ENCODE measurements around the gene ENTREP1. TPM values are rescaled to one million over a fixed set of nuclear protein-coding genes. Genes with fewer than 3 reads are reported as not detected.

Gene ENTREP1
- total and polyA plus RNA-seq, 9 donors = 17.7 to 36.9 (median 24.5) TPM

- H3K27me3 ChIP-seq = no peaks in the 10 kb centered on the region
- 80 to 84% (median 80%) methylated on average over 2 of the region's 2 CpGs for WGBS, 3 donors
- intact Hi-C loops (cut with DNase I) = no loop called here
- H3K4me1 ChIP-seq (ENCODE audit: insufficient read depth) = no peaks in the 10 kb centered on the region
- H3K27ac ChIP-seq = no peak overlapping the region
- DNase-seq = no peak
- TF ChIP-seq, protein P1, sequence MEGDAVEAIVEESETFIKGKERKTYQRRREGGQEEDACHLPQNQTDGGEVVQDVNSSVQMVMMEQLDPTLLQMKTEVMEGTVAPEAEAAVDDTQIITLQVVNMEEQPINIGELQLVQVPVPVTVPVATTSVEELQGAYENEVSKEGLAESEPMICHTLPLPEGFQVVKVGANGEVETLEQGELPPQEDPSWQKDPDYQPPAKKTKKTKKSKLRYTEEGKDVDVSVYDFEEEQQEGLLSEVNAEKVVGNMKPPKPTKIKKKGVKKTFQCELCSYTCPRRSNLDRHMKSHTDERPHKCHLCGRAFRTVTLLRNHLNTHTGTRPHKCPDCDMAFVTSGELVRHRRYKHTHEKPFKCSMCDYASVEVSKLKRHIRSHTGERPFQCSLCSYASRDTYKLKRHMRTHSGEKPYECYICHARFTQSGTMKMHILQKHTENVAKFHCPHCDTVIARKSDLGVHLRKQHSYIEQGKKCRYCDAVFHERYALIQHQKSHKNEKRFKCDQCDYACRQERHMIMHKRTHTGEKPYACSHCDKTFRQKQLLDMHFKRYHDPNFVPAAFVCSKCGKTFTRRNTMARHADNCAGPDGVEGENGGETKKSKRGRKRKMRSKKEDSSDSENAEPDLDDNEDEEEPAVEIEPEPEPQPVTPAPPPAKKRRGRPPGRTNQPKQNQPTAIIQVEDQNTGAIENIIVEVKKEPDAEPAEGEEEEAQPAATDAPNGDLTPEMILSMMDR (IDR thresholded peaks at IDR 0.05) = no peak
- TF ChIP-seq POLR2A (IDR thresholded peaks at IDR 0.05) = no peak
- no peak for TF ChIP-seq EP300 (IDR thresholded peaks at IDR 0.05)
- H3K4me3 ChIP-seq = no peak overlapping the region
- no peaks in the 10 kb centered on the region for H3K36me3 ChIP-seq
- H3K9me3 ChIP-seq = no peaks in the 10 kb centered on the region
Measured at GRCh38 chr9:69283003-69283402, 42.0 kb upstream of the ENTREP1 start.

GRCh38 chr9:69292078-69292477, 32.9 kb upstream of the ENTREP1 start:
- Histone ChIP-seq H3K27ac (no peak overlapping the region), H3K36me3 (no peaks in the 10 kb centered on the region), H3K9me3 (no peaks in the 10 kb centered on the region), H3K27me3 (no peaks in the 10 kb centered on the region), H3K4me1 (ENCODE audit: insufficient read depth) (peaks cover 6% of the 10 kb centered on the region), H3K4me3 (no peak overlapping the region)
- TF ChIP-seq, protein P1 (IDR thresholded peaks at IDR 0.05) = no peak
- TF ChIP-seq POLR2A (IDR thresholded peaks at IDR 0.05) = no peak
- no peak for TF ChIP-seq EP300 (IDR thresholded peaks at IDR 0.05)
- DNase-seq = no peak
- 93 to 97% (median 96%) methylated on average over 3 of the region's 3 CpGs for WGBS, 3 donors
- intact Hi-C loops (cut with DNase I) = no loop called here

GRCh38 chr9:69293156-69293555, 31.9 kb upstream of the ENTREP1 start:
- 63 to 80% (median 68%) methylated on average over 1 of the region's 1 CpG for WGBS, 3 donors
- Histone ChIP-seq H3K9me3 (no peaks in the 10 kb centered on the region), H3K4me3 (no peak overlapping the region), H3K36me3 (no peaks in the 10 kb centered on the region), H3K27me3 (no peaks in the 10 kb centered on the region), H3K4me1 (ENCODE audit: insufficient read depth) (peaks cover 8% of the 10 kb centered on the region), H3K27ac (no peak overlapping the region)
- DNase-seq = no peak
- TF ChIP-seq POLR2A (IDR thresholded peaks at IDR 0.05) = no peak
- TF ChIP-seq, protein P1 (IDR thresholded peaks at IDR 0.05) = no peak
- no peak for TF ChIP-seq EP300 (IDR thresholded peaks at IDR 0.05)
- intact Hi-C loops (cut with DNase I) = no loop called here

GRCh38 chr9:69295872-69296552, 29.0 kb upstream of the ENTREP1 start:
- H3K36me3 ChIP-seq = no peaks in the 10 kb centered on the region
- 10 to 13% (median 11%) methylated on average over 9 of the region's 9 CpGs for WGBS, 3 donors
- TF ChIP-seq, protein P1 (IDR thresholded peaks at IDR 0.05) = no peak
- TF ChIP-seq POLR2A (IDR thresholded peaks at IDR 0.05) (no peak), EP300 (IDR thresholded peaks at IDR 0.05) (no peak)
- intact Hi-C loops (cut with DNase I) = no loop called here
- no peaks in the 10 kb centered on the region for H3K9me3 ChIP-seq
- H3K4me3 ChIP-seq = no peak overlapping the region
- H3K27ac ChIP-seq = no peak overlapping the region
- DNase-seq = peak; percentile 39 to 54 (median 45)
- no peaks in the 10 kb centered on the region for H3K27me3 ChIP-seq
- peaks cover 13% of the 10 kb centered on the region for H3K4me1 ChIP-seq (ENCODE audit: insufficient read depth)

All from ovary (tissue), 9 donors.